ENCODE data around the gene CNDP1. TPM values are rescaled to one million over a fixed set of nuclear protein-coding genes. Genes with fewer than 3 reads are reported as not detected.

Gene CNDP1
- total and polyA plus RNA-seq, 4 donors: 0.09 to 21.1 (median 5.8) TPM

- TF ChIP-seq, protein P1, sequence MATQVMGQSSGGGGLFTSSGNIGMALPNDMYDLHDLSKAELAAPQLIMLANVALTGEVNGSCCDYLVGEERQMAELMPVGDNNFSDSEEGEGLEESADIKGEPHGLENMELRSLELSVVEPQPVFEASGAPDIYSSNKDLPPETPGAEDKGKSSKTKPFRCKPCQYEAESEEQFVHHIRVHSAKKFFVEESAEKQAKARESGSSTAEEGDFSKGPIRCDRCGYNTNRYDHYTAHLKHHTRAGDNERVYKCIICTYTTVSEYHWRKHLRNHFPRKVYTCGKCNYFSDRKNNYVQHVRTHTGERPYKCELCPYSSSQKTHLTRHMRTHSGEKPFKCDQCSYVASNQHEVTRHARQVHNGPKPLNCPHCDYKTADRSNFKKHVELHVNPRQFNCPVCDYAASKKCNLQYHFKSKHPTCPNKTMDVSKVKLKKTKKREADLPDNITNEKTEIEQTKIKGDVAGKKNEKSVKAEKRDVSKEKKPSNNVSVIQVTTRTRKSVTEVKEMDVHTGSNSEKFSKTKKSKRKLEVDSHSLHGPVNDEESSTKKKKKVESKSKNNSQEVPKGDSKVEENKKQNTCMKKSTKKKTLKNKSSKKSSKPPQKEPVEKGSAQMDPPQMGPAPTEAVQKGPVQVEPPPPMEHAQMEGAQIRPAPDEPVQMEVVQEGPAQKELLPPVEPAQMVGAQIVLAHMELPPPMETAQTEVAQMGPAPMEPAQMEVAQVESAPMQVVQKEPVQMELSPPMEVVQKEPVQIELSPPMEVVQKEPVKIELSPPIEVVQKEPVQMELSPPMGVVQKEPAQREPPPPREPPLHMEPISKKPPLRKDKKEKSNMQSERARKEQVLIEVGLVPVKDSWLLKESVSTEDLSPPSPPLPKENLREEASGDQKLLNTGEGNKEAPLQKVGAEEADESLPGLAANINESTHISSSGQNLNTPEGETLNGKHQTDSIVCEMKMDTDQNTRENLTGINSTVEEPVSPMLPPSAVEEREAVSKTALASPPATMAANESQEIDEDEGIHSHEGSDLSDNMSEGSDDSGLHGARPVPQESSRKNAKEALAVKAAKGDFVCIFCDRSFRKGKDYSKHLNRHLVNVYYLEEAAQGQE (IDR thresholded peaks at IDR 0.05): peak; percentile 86
- TF ChIP-seq FOXA1 (IDR thresholded peaks at IDR 0.05) (peak; percentile 91), EGR1 (IDR thresholded peaks at IDR 0.05; ENCODE audit: low read depth in 2 of 2) (no peak), YY1 (IDR thresholded peaks at IDR 0.05) (peak; percentile 89), JUND (IDR thresholded peaks at IDR 0.05) (peak; percentile 86 to 96), RAD21 (IDR thresholded peaks at IDR 0.05) (peak; percentile 8 to 39), MAX (IDR thresholded peaks at IDR 0.05) (peak; percentile 92), RXRA (IDR thresholded peaks at IDR 0.05) (peak; percentile 99), FOXA2 (IDR thresholded peaks at IDR 0.05) (peak; percentile 70), TAF1 (conservative IDR thresholded peaks at IDR 0.05) (peak; percentile 72), GABPA (IDR thresholded peaks at IDR 0.05 in 1 of 2, conservative IDR thresholded peaks at IDR 0.05 in 1 of 2) (peak; percentile 57 to 74), HNF4G (IDR thresholded peaks at IDR 0.05) (peak; percentile 99)
These were observed 7.6 kb downstream of the CNDP1 start (continued) for GRCh38 chr18:74541703-74542555.

- 85% methylated on average over 8 of the region's 8 CpGs for WGBS
- TF ChIP-seq HNF4A (conservative IDR thresholded peaks at IDR 0.05) (no peak), FOXA2 (IDR thresholded peaks at IDR 0.05) (no peak), CTCF (IDR thresholded peaks at IDR 0.05; ENCODE audit: low read depth, low read length, missing input control) (no peak), TAF1 (conservative IDR thresholded peaks at IDR 0.05) (no peak), EGR1 (IDR thresholded peaks at IDR 0.05; ENCODE audit: low read depth in 2 of 2) (no peak), RXRA (IDR thresholded peaks at IDR 0.05) (no peak), YY1 (IDR thresholded peaks at IDR 0.05) (no peak), ZBTB33 (IDR thresholded peaks at IDR 0.05) (no peak), JUND (IDR thresholded peaks at IDR 0.05) (no peak)
- no peak overlapping the region for H3K27ac ChIP-seq (ENCODE audit: low read depth in 1 of 2, low read length in 2 of 2)
- H3K27me3 ChIP-seq (ENCODE audit: control insufficient read depth in 4 of 4, insufficient read depth in 4 of 4, low read length in 3 of 4): no peaks in the 10 kb centered on the region
- H3K9me3 ChIP-seq (ENCODE audit: control insufficient read depth in 4 of 4, low read length in 3 of 4): peaks cover 0 to 2% (median 0%) of the 10 kb centered on the region in 4 donors
- no peaks in the 10 kb centered on the region for H3K36me3 ChIP-seq (ENCODE audit: control insufficient read depth in 4 of 4, insufficient read depth in 3 of 4, low read depth in 1 of 4, low read length in 3 of 4)
- no peak overlapping the region for H3K9ac ChIP-seq (ENCODE audit: low read depth in 1 of 2, low read length in 2 of 2)
- no peak for DNase-seq (ENCODE audit: low spot score)
- H3K4me3 ChIP-seq (ENCODE audit: low read depth in 1 of 3, low read length in 3 of 3): no peak overlapping the region
- peaks cover 14 to 32% (median 17%) of the 10 kb centered on the region in 4 donors for H3K4me1 ChIP-seq (ENCODE audit: control insufficient read depth in 4 of 4, insufficient read depth in 4 of 4, low read length in 3 of 4)
These were observed 10.6 kb downstream of the CNDP1 start for GRCh38 chr18:74544898-74545297.
